ENCODE measurements around the gene HMSD. TPM values are rescaled to one million over a fixed set of nuclear protein-coding genes. Genes with fewer than 3 reads are reported as not detected.
"Not testable (repeated sequence)": the region's sequence is repeated elsewhere in the genome, so short reads cannot be mapped to it uniquely, and the experiment has no call there.

Gene HMSD
- total and polyA plus RNA-seq, 9 donors = 0.12 to 0.51 (median 0.18) TPM; not detected in 6

- Histone ChIP-seq H3K27me3 (ENCODE audit: control insufficient read depth, insufficient read depth, low read length) (no peaks in the 10 kb centered on the region), H3K4me3 (ENCODE audit: low read length) (no peak overlapping the region), H3K9me3 (replicated peaks; ENCODE audit: control insufficient read depth, low read depth, low read length) (no peaks in the 10 kb centered on the region), H3K4me1 (ENCODE audit: control insufficient read depth, insufficient read depth, low read length) (no peaks in the 10 kb centered on the region), H3K36me3 (ENCODE audit: control insufficient read depth, insufficient read depth, low read length) (no peaks in the 10 kb centered on the region), H3K27ac (ENCODE audit: low read length) (no peak overlapping the region)
- WGBS (ENCODE audit: insufficient coverage) = no CpG with 5 or more reads among the region's 1 CpG
- no peak for DNase-seq
Observed at GRCh38 chr18:63924551-63924950, 24.6 kb upstream of the HMSD start.

GRCh38 chr18:63928331-63928730 is 20.8 kb upstream of the HMSD start:
- Histone ChIP-seq H3K9me3 (replicated peaks; ENCODE audit: control insufficient read depth, low read depth, low read length) (no peaks in the 10 kb centered on the region), H3K36me3 (ENCODE audit: control insufficient read depth, insufficient read depth, low read length) (no peaks in the 10 kb centered on the region), H3K4me1 (ENCODE audit: control insufficient read depth, insufficient read depth, low read length) (no peaks in the 10 kb centered on the region), H3K4me3 (ENCODE audit: low read length) (no peak overlapping the region), H3K27ac (ENCODE audit: low read length) (no peak overlapping the region), H3K27me3 (ENCODE audit: control insufficient read depth, insufficient read depth, low read length) (no peaks in the 10 kb centered on the region)
- no CpG with 5 or more reads among the region's 8 CpGs for WGBS (ENCODE audit: insufficient coverage)
- DNase-seq = no peak

- H3K4me3 ChIP-seq (ENCODE audit: low read length); H3K27ac ChIP-seq (ENCODE audit: low read length); H3K27me3 ChIP-seq (ENCODE audit: control insufficient read depth, insufficient read depth, low read length); H3K4me1 ChIP-seq (ENCODE audit: control insufficient read depth, insufficient read depth, low read length); H3K9me3 ChIP-seq (replicated peaks; ENCODE audit: control insufficient read depth, low read depth, low read length); H3K36me3 ChIP-seq (ENCODE audit: control insufficient read depth, insufficient read depth, low read length); DNase-seq: not testable (repeated sequence)
Observed at GRCh38 chr18:63929369-63929768, 19.7 kb upstream of the HMSD start.

- H3K4me1 ChIP-seq (ENCODE audit: control insufficient read depth, insufficient read depth, low read length) = no peaks in the 10 kb centered on the region
- H3K36me3 ChIP-seq (ENCODE audit: control insufficient read depth, insufficient read depth, low read length) = no peaks in the 10 kb centered on the region
- no peak for DNase-seq
- no peaks in the 10 kb centered on the region for H3K9me3 ChIP-seq (replicated peaks; ENCODE audit: control insufficient read depth, low read depth, low read length)
- WGBS (ENCODE audit: insufficient coverage) = 87% methylated on average over 2 of the region's 3 CpGs
- no peak overlapping the region for H3K4me3 ChIP-seq (ENCODE audit: low read length)
- H3K27me3 ChIP-seq (ENCODE audit: control insufficient read depth, insufficient read depth, low read length) = no peaks in the 10 kb centered on the region
- no peak overlapping the region for H3K27ac ChIP-seq (ENCODE audit: low read length)
Observed at GRCh38 chr18:63930773-63931354, 18.2 kb upstream of the HMSD start.

GRCh38 chr18:63936156-63936931 is 12.8 kb upstream of the HMSD start:
- no peaks in the 10 kb centered on the region for H3K9me3 ChIP-seq (replicated peaks; ENCODE audit: control insufficient read depth, low read depth, low read length)
- no peak overlapping the region for H3K27ac ChIP-seq (ENCODE audit: low read length)
- peak; percentile 76 for DNase-seq
- H3K27me3 ChIP-seq (ENCODE audit: control insufficient read depth, insufficient read depth, low read length) = peaks cover 16% of the 10 kb centered on the region
- no peaks in the 10 kb centered on the region for H3K36me3 ChIP-seq (ENCODE audit: control insufficient read depth, insufficient read depth, low read length)
- WGBS (ENCODE audit: insufficient coverage) = under 1% methylated on average over 35 of the region's 54 CpGs
- H3K4me3 ChIP-seq (ENCODE audit: low read length) = peak overlapping the region; percentile 40
- H3K4me1 ChIP-seq (ENCODE audit: control insufficient read depth, insufficient read depth, low read length) = peaks cover 6% of the 10 kb centered on the region

- no peak for DNase-seq
- Histone ChIP-seq H3K4me1 (ENCODE audit: control insufficient read depth, insufficient read depth, low read length) (peaks cover 6% of the 10 kb centered on the region), H3K4me3 (ENCODE audit: low read length) (peak overlapping the region; percentile 40), H3K36me3 (ENCODE audit: control insufficient read depth, insufficient read depth, low read length) (no peaks in the 10 kb centered on the region), H3K9me3 (replicated peaks; ENCODE audit: control insufficient read depth, low read depth, low read length) (no peaks in the 10 kb centered on the region), H3K27ac (ENCODE audit: low read length) (no peak overlapping the region), H3K27me3 (ENCODE audit: control insufficient read depth, insufficient read depth, low read length) (peaks cover 16% of the 10 kb centered on the region)
- 29% methylated on average over 19 of the region's 19 CpGs for WGBS (ENCODE audit: insufficient coverage)
Observed at GRCh38 chr18:63936932-63937393, 12.1 kb upstream of the HMSD start.

- WGBS (ENCODE audit: insufficient coverage) = 94% methylated on average over 7 of the region's 8 CpGs
- H3K27me3 ChIP-seq (ENCODE audit: control insufficient read depth, insufficient read depth, low read length) = peaks cover 16% of the 10 kb centered on the region
- DNase-seq = no peak
- H3K36me3 ChIP-seq (ENCODE audit: control insufficient read depth, insufficient read depth, low read length) = no peaks in the 10 kb centered on the region
- no peak overlapping the region for H3K4me3 ChIP-seq (ENCODE audit: low read length)
- no peaks in the 10 kb centered on the region for H3K9me3 ChIP-seq (replicated peaks; ENCODE audit: control insufficient read depth, low read depth, low read length)
- no peak overlapping the region for H3K27ac ChIP-seq (ENCODE audit: low read length)
- peaks cover 6% of the 10 kb centered on the region for H3K4me1 ChIP-seq (ENCODE audit: control insufficient read depth, insufficient read depth, low read length)
Observed at GRCh38 chr18:63940008-63940407, 9.1 kb upstream of the HMSD start.

- peaks cover 16% of the 10 kb centered on the region for H3K27me3 ChIP-seq (ENCODE audit: control insufficient read depth, insufficient read depth, low read length)
Observed at GRCh38 chr18:63940543-63941050, 8.5 kb upstream of the HMSD start.

GRCh38 chr18:63947051-63947790 is 1.9 kb upstream of the HMSD start:
- no peaks in the 10 kb centered on the region for H3K9me3 ChIP-seq (replicated peaks; ENCODE audit: control insufficient read depth, low read depth, low read length)
- WGBS (ENCODE audit: insufficient coverage) = no CpG with 5 or more reads among the region's 3 CpGs
- H3K4me3 ChIP-seq (ENCODE audit: low read length) = no peak overlapping the region
- H3K27ac ChIP-seq (ENCODE audit: low read length) = no peak overlapping the region
- no peaks in the 10 kb centered on the region for H3K36me3 ChIP-seq (ENCODE audit: control insufficient read depth, insufficient read depth, low read length)
- H3K4me1 ChIP-seq (ENCODE audit: control insufficient read depth, insufficient read depth, low read length) = peaks cover 5% of the 10 kb centered on the region
- DNase-seq = no peak
- peaks cover 6% of the 10 kb centered on the region for H3K27me3 ChIP-seq (ENCODE audit: control insufficient read depth, insufficient read depth, low read length)

More at GRCh38 chr18:63940543-63941050, 8.5 kb upstream of the HMSD start:
- not testable (repeated sequence) for H3K9me3 ChIP-seq (replicated peaks; ENCODE audit: control insufficient read depth, low read depth, low read length); H3K36me3 ChIP-seq (ENCODE audit: control insufficient read depth, insufficient read depth, low read length); H3K27ac ChIP-seq (ENCODE audit: low read length); H3K4me3 ChIP-seq (ENCODE audit: low read length); DNase-seq; H3K4me1 ChIP-seq (ENCODE audit: control insufficient read depth, insufficient read depth, low read length)
- 77% methylated on average over 16 of the region's 17 CpGs for WGBS (ENCODE audit: insufficient coverage)

GRCh38 chr18:63951302-63951705 is 2.2 kb downstream of the HMSD start:
- Histone ChIP-seq H3K27me3 (ENCODE audit: control insufficient read depth, insufficient read depth, low read length) (peaks cover 6% of the 10 kb centered on the region), H3K27ac (ENCODE audit: low read length) (no peak overlapping the region), H3K9me3 (replicated peaks; ENCODE audit: control insufficient read depth, low read depth, low read length) (no peaks in the 10 kb centered on the region), H3K4me1 (ENCODE audit: control insufficient read depth, insufficient read depth, low read length) (peaks cover 5% of the 10 kb centered on the region), H3K36me3 (ENCODE audit: control insufficient read depth, insufficient read depth, low read length) (no peaks in the 10 kb centered on the region), H3K4me3 (ENCODE audit: low read length) (no peak overlapping the region)
- DNase-seq = no peak
- WGBS (ENCODE audit: insufficient coverage) = 36% methylated on average over 1 of the region's 4 CpGs

Measured in muscle of leg (tissue), 11 donors.